ENCODE data around the gene POGZ. TPM values are rescaled to one million over a fixed set of nuclear protein-coding genes. Genes with fewer than 3 reads are reported as not detected.

The POGZ gene
- total and polyA plus RNA-seq, 2 of the 13 experiments (the other 11 are each of a cell fraction or from before 2014, with no cell fraction given): 15.3 to 45.6 TPM

GRCh38 chr1:151459331-151460046 lies at the start of gene POGZ (continued):
- TF ChIP-seq ZNF281 (CRISPR knock-in tag; IDR thresholded peaks at IDR 0.05; ENCODE audit: borderline replicate concordance): no peak
- no peak for TF ChIP-seq ZNF772 (CRISPR knock-in tag; IDR thresholded peaks at IDR 0.05)
- no peak for TF ChIP-seq GTF2F1 (IDR thresholded peaks at IDR 0.05; ENCODE audit: low read length)
- no peak for TF ChIP-seq IKZF1 (IDR thresholded peaks at IDR 0.05)
- TF ChIP-seq SOX6 (IDR thresholded peaks at IDR 0.05): no peak
- no peak for TF ChIP-seq SOX6 (CRISPR knock-in tag; IDR thresholded peaks at IDR 0.05)
- no peak for TF ChIP-seq ZNF431 (CRISPR knock-in tag; IDR thresholded peaks at IDR 0.05; ENCODE audit: borderline replicate concordance, low read depth)
- no peak for TF ChIP-seq ZNF335 (CRISPR knock-in tag; IDR thresholded peaks at IDR 0.05)
- no peak for TF ChIP-seq TOE1 (CRISPR knock-in tag; IDR thresholded peaks at IDR 0.05)
- TF ChIP-seq NFE2L1 (CRISPR knock-in tag; IDR thresholded peaks at IDR 0.05; ENCODE audit: borderline replicate concordance): no peak
- TF ChIP-seq TCF7 (IDR thresholded peaks at IDR 0.05; ENCODE audit: low read depth): no peak
- TF ChIP-seq ZNF251 (CRISPR knock-in tag; IDR thresholded peaks at IDR 0.05): no peak
- no peak for TF ChIP-seq DNMT1 (CRISPR knock-in tag; IDR thresholded peaks at IDR 0.05)
- TF ChIP-seq ZNF75D (CRISPR knock-in tag; IDR thresholded peaks at IDR 0.05; ENCODE audit: borderline replicate concordance): no peak
- TF ChIP-seq ZNF737 (CRISPR knock-in tag; IDR thresholded peaks at IDR 0.05; ENCODE audit: borderline replicate concordance): no peak
- no peak; the same call in none of the 2 replicates for TF ChIP-seq PHF8 (CRISPR knock-in tag; IDR thresholded peaks at IDR 0.05)
- no peak for TF ChIP-seq ZNF713 (CRISPR knock-in tag; IDR thresholded peaks at IDR 0.05)
- no peak for TF ChIP-seq MYNN (CRISPR knock-in tag; IDR thresholded peaks at IDR 0.05; ENCODE audit: low read depth)
- TF ChIP-seq ZNF432 (CRISPR knock-in tag; IDR thresholded peaks at IDR 0.05; ENCODE audit: borderline replicate concordance): no peak
- peak; percentile 71 for TF ChIP-seq SP2 (CRISPR knock-in tag; IDR thresholded peaks at IDR 0.05)
- TF ChIP-seq NFYB (CRISPR knock-in tag; IDR thresholded peaks at IDR 0.05): peak; percentile 92
- no peak for TF ChIP-seq ZFYVE20 (CRISPR knock-in tag; IDR thresholded peaks at IDR 0.05; ENCODE audit: borderline replicate concordance, low read depth)
- TF ChIP-seq TBX2 (CRISPR knock-in tag; IDR thresholded peaks at IDR 0.05; ENCODE audit: borderline replicate concordance): peak; percentile 57; the same call in 1 of the 2 replicates
- no peak for TF ChIP-seq SP140L (CRISPR knock-in tag; IDR thresholded peaks at IDR 0.05; ENCODE audit: borderline replicate concordance)
- TF ChIP-seq ZBTB49 (CRISPR knock-in tag; IDR thresholded peaks at IDR 0.05; ENCODE audit: borderline replicate concordance): no peak
- TF ChIP-seq RFX1 (IDR thresholded peaks at IDR 0.05): no peak
- peak; percentile 96 for TF ChIP-seq ZNF740 (CRISPR knock-in tag; IDR thresholded peaks at IDR 0.05)
- no peak for TF ChIP-seq ZNF556 (CRISPR knock-in tag; IDR thresholded peaks at IDR 0.05; ENCODE audit: borderline replicate concordance)

Measured in HepG2 (cell line).